Forelimb muscle (tissue), 1 donor: Measurements from ENCODE around the gene DCHS2. TPM values are rescaled to one million over a fixed set of nuclear protein-coding genes. Genes with fewer than 3 reads are reported as not detected.
"Not testable (repeated sequence)": the region's sequence is repeated elsewhere in the genome, so short reads cannot be mapped to it uniquely, and the experiment has no call there.

Experiments
- DNase-seq: peaks from one replicate; pipeline ENCODE4 v3.0.0-alpha.2; 2013; ENCODE audit warnings: low read depth
- polyA plus RNA-seq: library from polyadenylated mRNA; unstranded; fragments of 120-200 nt; gene quantifications from one replicate; pipeline ENCODE4 v1.2.1, GENCODE V29; 2013; ENCODE audit not compliant: insufficient read length

Gene DCHS2
- polyA plus RNA-seq, 1 donor: 7.4 TPM

DNA sequence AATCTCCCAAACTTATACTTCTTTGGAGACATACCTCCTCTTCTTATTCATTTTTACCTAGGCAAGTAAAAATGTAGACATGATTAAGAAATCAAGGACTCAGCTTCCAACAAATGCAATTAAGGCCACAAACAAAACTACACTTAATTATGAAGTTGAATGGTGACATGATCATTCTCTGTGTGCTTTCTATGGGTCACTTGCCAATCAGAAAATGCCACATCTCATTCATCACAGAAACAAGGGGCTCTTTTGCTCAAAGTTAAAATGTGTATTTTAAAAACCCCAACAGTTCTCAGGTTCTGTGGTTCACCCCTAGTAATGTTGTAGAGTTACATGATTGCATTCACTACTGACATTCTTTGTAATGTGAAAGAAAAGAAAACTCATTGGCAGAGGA is 273.5 kb downstream of the DCHS2 start:
- DNase-seq: no peak

DNA sequence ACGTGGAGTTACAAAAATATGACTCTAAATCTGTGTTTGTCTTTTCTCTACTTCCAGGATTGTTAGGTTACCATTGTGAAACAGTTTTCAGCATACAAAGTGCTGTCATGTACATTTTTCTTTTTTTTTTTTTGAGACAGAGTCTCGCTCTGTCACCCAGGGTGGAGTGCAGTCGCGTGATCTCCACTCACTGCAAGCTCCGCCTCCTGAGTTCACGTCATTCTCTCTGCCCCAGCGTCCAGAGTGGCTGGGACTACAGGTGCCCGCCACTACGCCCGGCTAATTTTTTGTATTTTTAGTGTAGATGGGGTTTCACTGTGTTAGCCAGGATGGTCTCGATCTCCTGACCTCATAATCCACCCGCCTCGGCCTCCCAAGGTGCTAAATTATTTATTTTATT is 274.2 kb downstream of the DCHS2 start:
- not testable (repeated sequence) for DNase-seq

DNA sequence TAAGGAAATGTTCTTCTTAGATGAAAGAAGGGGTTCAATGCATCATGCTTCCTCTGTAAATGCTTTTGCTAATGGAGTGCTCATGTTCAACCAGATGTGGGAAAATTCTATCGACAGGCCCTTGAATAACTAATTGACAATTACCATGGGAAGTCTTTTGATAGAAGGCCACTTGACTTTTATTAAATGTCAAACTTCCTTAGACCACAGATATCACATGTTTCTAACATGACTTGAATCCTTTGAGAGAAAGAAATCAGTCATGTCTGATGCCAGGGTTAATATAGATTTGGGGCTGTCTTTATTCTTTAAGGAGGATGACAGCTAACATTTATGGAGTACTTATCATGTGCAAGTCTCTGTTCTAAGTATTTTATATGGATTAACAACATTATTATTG is 280.1 kb downstream of the DCHS2 start:
- DNase-seq: no peak

GRCh38 chr4:154208424-154208823 is 283.2 kb downstream of the DCHS2 start:
- DNase-seq: no peak

DNA sequence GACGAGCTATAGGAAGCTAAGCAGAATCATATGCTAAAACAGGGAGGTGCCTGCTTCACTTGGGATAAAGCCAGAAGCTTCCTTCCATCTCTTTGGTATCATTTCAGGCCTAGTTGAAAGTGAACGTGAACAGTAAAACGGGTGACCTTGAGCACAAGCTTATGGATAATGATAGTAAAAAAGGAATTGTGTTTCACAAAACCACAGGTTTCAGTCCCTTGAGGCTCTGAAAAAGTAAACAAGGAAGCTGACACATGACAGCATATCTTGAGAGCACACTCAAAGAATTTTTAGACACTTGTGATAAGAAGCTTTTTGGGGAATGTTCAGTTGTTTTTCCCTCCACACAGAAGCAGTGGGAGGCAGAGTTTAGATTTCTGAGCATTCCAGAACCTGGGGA is 286.1 kb downstream of the DCHS2 start:
- no peak for DNase-seq

- DNase-seq: no peak
Measured at GRCh38 chr4:154194649-154195048, 296.9 kb downstream of the DCHS2 start.

GRCh38 chr4:154192585-154192984 is 299.0 kb downstream of the DCHS2 start:
- DNase-seq: no peak

- peak; percentile 11 for DNase-seq
Measured at GRCh38 chr4:154189346-154189745, 302.3 kb downstream of the DCHS2 start.

GRCh38 chr4:154186888-154187287 is 304.7 kb downstream of the DCHS2 start:
- no peak for DNase-seq

- no peak for DNase-seq
Measured at GRCh38 chr4:154186035-154186434, 305.6 kb downstream of the DCHS2 start.

- no peak for DNase-seq
Measured at GRCh38 chr4:154184238-154184637, 307.4 kb downstream of the DCHS2 start.

DNA sequence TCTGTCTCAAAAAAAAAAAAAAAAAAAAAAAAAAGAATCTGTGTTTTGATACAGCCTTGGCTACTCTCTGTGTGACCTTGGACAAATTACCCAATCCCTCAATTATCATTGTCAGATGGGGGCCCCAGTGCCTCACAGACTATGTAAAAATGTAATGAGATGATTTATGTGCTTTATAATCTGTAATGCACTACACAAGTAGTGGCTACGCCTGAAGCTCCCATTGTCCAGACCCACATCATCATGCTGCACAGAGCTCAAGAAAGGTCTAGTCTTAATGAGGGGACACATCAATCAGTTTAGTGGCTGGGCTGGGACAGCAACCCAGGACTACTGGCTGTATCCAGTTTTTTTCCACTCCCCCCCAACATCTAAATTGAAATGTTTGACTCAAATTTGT is 308.3 kb downstream of the DCHS2 start:
- DNase-seq: no peak

Other genes with a start within 250 kb of the DCHS2 start
- 54.9 TPM for gene PLRG1, start 58.6 kb upstream of the DCHS2 start, polyA plus RNA-seq
- not detected for gene FGB, start 71.2 kb upstream of the DCHS2 start, polyA plus RNA-seq
- not detected for gene FGA, start 98.9 kb upstream of the DCHS2 start, polyA plus RNA-seq
- not detected for gene FGG, start 120.9 kb upstream of the DCHS2 start, polyA plus RNA-seq